Astrocyte (in vitro differentiated cells and primary cell): Measurements from ENCODE around the gene CCDC9. TPM values are rescaled to one million over a fixed set of nuclear protein-coding genes. Genes with fewer than 3 reads are reported as not detected.

Experiments used
- DNase-seq: peaks from one replicate; pipeline ENCODE4 v3.0.0-alpha.2; 2010; ENCODE audit warnings: low read depth
- FAIRE-seq: peaks from 2 replicates; lab custom pipeline; 2011; peaks lifted over from hg19 to GRCh38; lab: Jason Lieb, UNC
- H2AFZ ChIP-seq: 2 replicates; pipeline ENCODE4 v1.6.0; 2012; ENCODE audit warnings: low read depth, low read length, inconsistent platforms
- H3K27ac ChIP-seq: 2 replicates; pipeline ENCODE4 v1.5.1; 2011; ENCODE audit warnings: low read depth, low read length, inconsistent platforms
- H3K27me3 ChIP-seq: 2 replicates; pipeline ENCODE4 v1.6.0; 2011; ENCODE audit warnings: low read length, inconsistent platforms; ENCODE audit not compliant: insufficient read depth
- H3K36me3 ChIP-seq: 2 replicates; pipeline ENCODE4 v1.5.1; 2011; ENCODE audit warnings: low read length, inconsistent platforms; ENCODE audit not compliant: insufficient read depth
- H3K4me1 ChIP-seq: 2 replicates; pipeline ENCODE4 v1.5.1; 2011; ENCODE audit warnings: low read length, inconsistent platforms; ENCODE audit not compliant: insufficient read depth
- H3K4me2 ChIP-seq: 2 replicates; pipeline ENCODE4 v1.6.0; 2012; ENCODE audit warnings: low read length, inconsistent platforms
- H3K4me3 ChIP-seq: 2 replicates; pipeline ENCODE4 v1.5.1; 2011; ENCODE audit warnings: low read depth, mild to moderate bottlenecking, low read length, inconsistent platforms; ENCODE audit not compliant: insufficient read depth
- H3K79me2 ChIP-seq: 2 replicates; pipeline ENCODE4 v1.6.0; 2012; ENCODE audit warnings: mild to moderate bottlenecking, low read length, inconsistent platforms; ENCODE audit not compliant: insufficient read depth
- H3K9ac ChIP-seq: 2 replicates; pipeline ENCODE4 v1.6.0; 2012; ENCODE audit warnings: mild to moderate bottlenecking, low read length, inconsistent platforms
- H3K9me3 ChIP-seq: 2 replicates; pipeline ENCODE4 v1.5.1; 2012; ENCODE audit warnings: low read depth, mild to moderate bottlenecking, low read length, inconsistent platforms; ENCODE audit not compliant: insufficient read depth
- H4K20me1 ChIP-seq: 2 replicates; pipeline ENCODE4 v1.6.0; 2012; ENCODE audit warnings: low read length, inconsistent platforms; ENCODE audit not compliant: insufficient read depth
- H3K27ac Mint-ChIP-seq: one replicate; pipeline ENCODE4 v1.8.0; 2021; ENCODE audit warnings: mild to moderate bottlenecking, mixed read lengths; ENCODE audit not compliant: unreplicated experiment
- H3K27me3 Mint-ChIP-seq: one replicate; pipeline ENCODE4 v1.8.0; 2021; ENCODE audit warnings: low read depth, mixed read lengths; ENCODE audit not compliant: unreplicated experiment
- H3K36me3 Mint-ChIP-seq: one replicate; pipeline ENCODE4 v1.8.0; 2021; ENCODE audit warnings: low read depth, mixed read lengths; ENCODE audit not compliant: unreplicated experiment
- H3K4me1 Mint-ChIP-seq: one replicate; pipeline ENCODE4 v1.8.0; 2021; ENCODE audit warnings: low read depth, mixed read lengths; ENCODE audit not compliant: unreplicated experiment
- H3K4me3 Mint-ChIP-seq: one replicate; pipeline ENCODE4 v1.8.0; 2021; ENCODE audit warnings: mild to moderate bottlenecking, moderate library complexity, mixed read lengths; ENCODE audit not compliant: unreplicated experiment
- H3K9me3 Mint-ChIP-seq: one replicate; pipeline ENCODE4 v1.8.0; 2021; ENCODE audit warnings: mild to moderate bottlenecking, mixed read lengths; ENCODE audit not compliant: unreplicated experiment
- CTCF ChIP-seq: IDR thresholded peaks from 2 replicates; pipeline ENCODE4 v1.5.1; 2011; ENCODE audit warnings: low read depth, mild to moderate bottlenecking, inconsistent platforms, low read length, moderate library complexity; ENCODE audit not compliant: insufficient read depth
- EZH2 ChIP-seq: IDR thresholded peaks from 2 replicates; pipeline ENCODE4 v1.6.1; 2012; ENCODE audit warnings: mild to moderate bottlenecking, low read length, inconsistent platforms; ENCODE audit not compliant: insufficient read depth
- total RNA-seq: library from RNA; stranded (reverse); gene quantifications from 2 replicates; pipeline ENCODE4 v1.2.1, GENCODE V29; 2021

CCDC9 gene
- total RNA-seq, 1 donor from 2014 or later: 44.6 TPM

- Histone ChIP-seq H3K27me3 (peaks cover 3% of the 10 kb centered on the region), H3K4me3 (no peak overlapping the region), H3K9me3 (no peaks in the 10 kb centered on the region), H3K9ac (no peak overlapping the region), H2AFZ (no peak overlapping the region), H3K79me2 (no peaks in the 10 kb centered on the region), H4K20me1 (no peaks in the 10 kb centered on the region), H3K4me2 (no peak overlapping the region), H3K27ac (no peak overlapping the region), H3K36me3 (no peaks in the 10 kb centered on the region), H3K4me1 (no peaks in the 10 kb centered on the region)
- TF ChIP-seq EZH2 (no peak), CTCF (no peak)
- H3K9me3 Mint-ChIP-seq: peaks cover 5% of the 10 kb centered on the region
- no peak overlapping the region for H3K4me3 Mint-ChIP-seq
- DNase-seq: no peak
- H3K36me3 Mint-ChIP-seq: peaks cover 28% of the 10 kb centered on the region
- H3K27ac Mint-ChIP-seq: no peak overlapping the region
- FAIRE-seq: no peak
- peaks cover 7% of the 10 kb centered on the region for H3K27me3 Mint-ChIP-seq
- no peaks in the 10 kb centered on the region for H3K4me1 Mint-ChIP-seq
These were observed 52.7 kb downstream of the CCDC9 start for GRCh38 chr19:47309038-47309437.

- H3K27me3 Mint-ChIP-seq: peaks cover 7% of the 10 kb centered on the region
- peaks cover 28% of the 10 kb centered on the region for H3K36me3 Mint-ChIP-seq
- H3K4me1 Mint-ChIP-seq: no peaks in the 10 kb centered on the region
- no peak within 1 kb of the TSS for H3K4me2 ChIP-seq
- H3K4me3 ChIP-seq: no peak within 1 kb of the TSS
- H3K27ac ChIP-seq: no peak within 1 kb of the TSS
- no peaks in the 10 kb centered on the region for H3K9me3 ChIP-seq
- no peak for TF ChIP-seq EZH2
- no peak for TF ChIP-seq CTCF
- DNase-seq: no peak
- no peak within 1 kb of the TSS for H2AFZ ChIP-seq
- H3K9me3 Mint-ChIP-seq: peaks cover 6% of the 10 kb centered on the region
- no peaks in the 10 kb centered on the region for H3K36me3 ChIP-seq
- peaks cover 3% of the 10 kb centered on the region for H3K27me3 ChIP-seq
- H3K27ac Mint-ChIP-seq: no peak within 1 kb of the TSS
- no peaks in the 10 kb centered on the region for H3K4me1 ChIP-seq
- H4K20me1 ChIP-seq: no peaks in the 10 kb centered on the region
- H3K9ac ChIP-seq: no peak within 1 kb of the TSS
- no peak within 1 kb of the TSS for H3K4me3 Mint-ChIP-seq
- FAIRE-seq: no peak
- H3K79me2 ChIP-seq: no peaks in the 10 kb centered on the region
These were observed 53.3 kb downstream of the CCDC9 start, which contains the start of gene C5AR1 for GRCh38 chr19:47309608-47310007. Gene C5AR1 (plus strand): TSS chr19:47309861. CDS start chr19:47309896, 35 bp downstream.

- Mint-ChIP-seq H3K27me3 (peaks cover 7% of the 10 kb centered on the region), H3K27ac (no peak overlapping the region), H3K4me3 (no peak overlapping the region), H3K4me1 (peaks cover 3% of the 10 kb centered on the region), H3K36me3 (peaks cover 32% of the 10 kb centered on the region), H3K9me3 (peaks cover 11% of the 10 kb centered on the region)
- Histone ChIP-seq H3K4me3 (no peak overlapping the region), H2AFZ (no peak overlapping the region), H3K9me3 (no peaks in the 10 kb centered on the region), H3K36me3 (no peaks in the 10 kb centered on the region), H3K27me3 (peaks cover 3% of the 10 kb centered on the region), H3K4me2 (no peak overlapping the region), H3K9ac (no peak overlapping the region), H3K4me1 (peaks cover 3% of the 10 kb centered on the region), H3K27ac (no peak overlapping the region), H4K20me1 (no peaks in the 10 kb centered on the region), H3K79me2 (no peaks in the 10 kb centered on the region)
- DNase-seq (no peak), FAIRE-seq (no peak)
- TF ChIP-seq CTCF (no peak), EZH2 (no peak)
These were observed 54.0 kb downstream of the CCDC9 start for GRCh38 chr19:47310323-47310722.
